SK-N-SH (cell line): ENCODE data around the gene SH3RF1. TPM values are rescaled to one million over a fixed set of nuclear protein-coding genes. Genes with fewer than 3 reads are reported as not detected.

Source experiments
- CTCF ChIA-PET: fragments of 300-600, 350-600 bp; formaldehyde crosslinking; extraction: SDS; loops from one replicate; lab custom pipeline; 2021; lab: Yijun Ruan, JAX
- POLR2A ChIA-PET: fragments of 350-600 bp; sonication (Branson Sonifier 250); formaldehyde crosslinking; extraction: SDS; loops from one replicate; lab custom pipeline; 2020; ENCODE audit warnings: antibody characterized with exemption, inconsistent platforms; lab: Yijun Ruan, JAX
- DNase-seq: peaks from one replicate; pipeline ENCODE4 v3.0.0; 2012
- H2AFZ ChIP-seq: fragments of 200-600 bp; sonication (generic); 2 replicates; pipeline ENCODE4 v1.8.1; 2016; ENCODE audit warnings: antibody characterized with exemption, mild to moderate bottlenecking, low read depth
- H3F3A ChIP-seq: fragments of 200-600 bp; sonication (generic); replicated peaks from 2 replicates; pipeline ENCODE3; 2016; ENCODE audit warnings: antibody characterized with exemption, mild to moderate bottlenecking; ENCODE audit not compliant: insufficient read depth
- H3K27ac ChIP-seq, 2 experiments: fragments of 200-500 bp in 1 of 2; fragments of 200-600 bp in 1 of 2; sonication (Bioruptor generic) in 1 of 2; sonication (generic), shearing (Covaris generic) in 1 of 2; 2 replicates each; pipeline versions ENCODE4 v1.5.1 to v1.6.1; 2014 to 2016; ENCODE audit warnings: low read depth in 2 of 2, inconsistent platforms in 1 of 2, low read length in 1 of 2, mild to moderate bottlenecking in 1 of 2, mixed read lengths in 1 of 2
- H3K27me3 ChIP-seq: fragments of 200-600 bp; sonication (generic), shearing (Covaris generic); 2 replicates; pipeline ENCODE4 v1.6.1; 2016; ENCODE audit warnings: mixed run types; ENCODE audit not compliant: insufficient read depth
- H3K36me3 ChIP-seq, 2 experiments: fragments of 200-500 bp in 1 of 2; fragments of 200-600 bp in 1 of 2; sonication (Bioruptor generic) in 1 of 2; sonication (generic) in 1 of 2; replicated peaks in 1 of 2; 2 replicates each; pipeline versions ENCODE3 to v1.5.1; 2014 to 2016; ENCODE audit warnings: low read length in 1 of 2, mild to moderate bottlenecking in 1 of 2; ENCODE audit not compliant: insufficient read depth in 2 of 2, control insufficient read depth in 1 of 2
- H3K4me1 ChIP-seq, 2 experiments: fragments of 200-500 bp in 1 of 2; fragments of 200-600 bp in 1 of 2; sonication (Bioruptor generic) in 1 of 2; sonication (generic), shearing (Covaris generic) in 1 of 2; 2 replicates each; pipeline versions ENCODE4 v1.5.1 to v1.6.1; 2014 to 2016; ENCODE audit warnings: low read depth in 1 of 2, low read length in 1 of 2, mixed run types in 1 of 2; ENCODE audit not compliant: insufficient read depth in 2 of 2, control insufficient read depth in 1 of 2
- H3K4me2 ChIP-seq: fragments of 200-600 bp; sonication (generic), shearing (Covaris generic); 2 replicates; pipeline ENCODE4 v1.6.1; 2017; ENCODE audit warnings: mixed run types
- H3K4me3 ChIP-seq, 2 experiments: fragments of 200-500 bp in 1 of 2; fragments of 200-600 bp in 1 of 2; sonication (Bioruptor generic) in 1 of 2; sonication (generic), shearing (Covaris generic) in 1 of 2; 2 replicates each; pipeline versions ENCODE4 v1.5.1 to v1.8.1; 2014 to 2016; ENCODE audit warnings: low read depth in 2 of 2, inconsistent platforms in 1 of 2, low read length in 1 of 2, mild to moderate bottlenecking in 1 of 2, mixed read lengths in 1 of 2, moderate library complexity in 1 of 2
- H3K79me2 ChIP-seq: fragments of 200-600 bp; sonication (generic); 2 replicates; pipeline ENCODE4 v1.8.1; 2017; ENCODE audit warnings: mild to moderate bottlenecking; ENCODE audit not compliant: insufficient read depth
- H3K9ac ChIP-seq: fragments of 200-600 bp; sonication (generic); 2 replicates; pipeline ENCODE4 v1.6.1; 2017; ENCODE audit warnings: mixed run types
- H3K9me2 ChIP-seq: fragments of 200-600 bp; sonication (generic); 2 replicates; pipeline ENCODE4 v1.6.1; 2017; ENCODE audit warnings: mixed run types
- H3K9me3 ChIP-seq: fragments of 200-600 bp; sonication (generic); 2 replicates; pipeline ENCODE4 v1.6.1; 2017; ENCODE audit warnings: mixed run types, mild to moderate bottlenecking, moderate library complexity
- H4K20me1 ChIP-seq: fragments of 200-600 bp; sonication (generic); 2 replicates; pipeline ENCODE4 v1.6.1; 2017; ENCODE audit warnings: mild to moderate bottlenecking, mixed run types; ENCODE audit not compliant: insufficient read depth
- ELF1 ChIP-seq: IDR thresholded peaks from 2 replicates; pipeline ENCODE4 v1.4.0; 2012
- EP300 ChIP-seq, 2 experiments: IDR thresholded peaks; 2 replicates each; pipeline versions ENCODE4 v1.4.0 to v1.6.1; 2012; ENCODE audit warnings: borderline replicate concordance in 1 of 2, low read depth in 1 of 2, low read length in 1 of 2
- EZH2phosphoT487 ChIP-seq: fragments of 200-600 bp; sonication (generic); IDR thresholded peaks from 2 replicates; pipeline ENCODE4 v1.6.1; 2017; ENCODE audit warnings: low read depth, mixed run types, mild to moderate bottlenecking, antibody characterized with exemption, moderate library complexity, borderline replicate concordance
- JUND ChIP-seq: IDR thresholded peaks from 2 replicates; pipeline ENCODE4 v1.4.0; 2012
- MEF2A ChIP-seq: IDR thresholded peaks from 2 replicates; pipeline ENCODE4 v1.4.0; 2012; ENCODE audit warnings: low read depth, borderline replicate concordance
- NFIC ChIP-seq: IDR thresholded peaks from 2 replicates; pipeline ENCODE4 v1.4.0; 2012; ENCODE audit warnings: borderline replicate concordance
- POLR2AphosphoS5 ChIP-seq: IDR thresholded peaks from 2 replicates; pipeline ENCODE4 v1.6.1; 2012; ENCODE audit warnings: low read depth, low read length
- RCOR1 ChIP-seq: fragments of 150-350 bp; IDR thresholded peaks from 2 replicates; pipeline ENCODE4 v1.6.1; 2017; ENCODE audit warnings: antibody characterized with exemption, low read length
- RFX5 ChIP-seq: IDR thresholded peaks from 2 replicates; pipeline ENCODE4 v1.6.1; 2012; ENCODE audit warnings: mild to moderate bottlenecking, improper control_type of control experiment, low read length
- TAF1 ChIP-seq: IDR thresholded peaks from 2 replicates; pipeline ENCODE4 v1.6.1; 2012; ENCODE audit warnings: low read depth, mild to moderate bottlenecking, low read length, moderate library complexity, borderline replicate concordance
- TCF12 ChIP-seq: IDR thresholded peaks from 2 replicates; pipeline ENCODE4 v1.4.0; 2012
- TEAD4 ChIP-seq: IDR thresholded peaks from 2 replicates; pipeline ENCODE4 v1.4.0; 2012; ENCODE audit warnings: mild to moderate bottlenecking, borderline replicate concordance; ENCODE audit not compliant: insufficient read depth
- WGBS: methylation state at CpG from one replicate; pipeline ENCODE4 v1.1.6; 2017; ENCODE audit warnings: low lambda C conversion rate; 5-methylcytosine and 5-hydroxymethylcytosine counted together
- polyA plus RNA-seq, 3 experiments: library from polyadenylated mRNA; depleted of rRNA; stranded (reverse); fragments of >200 nt; gene quantifications; 2 replicates each; pipeline ENCODE4 v1.2.3, GENCODE V29; 2012
- TF ChIP-seq, protein P1 (sequence below): fragments of 150-350 bp; IDR thresholded peaks from 2 replicates; pipeline ENCODE4 v1.6.1; 2016; ENCODE audit warnings: mild to moderate bottlenecking, low read depth, low read length
- TF ChIP-seq, protein P2 (sequence below): IDR thresholded peaks from 2 replicates; pipeline ENCODE4 v1.4.0; 2012; ENCODE audit warnings: low read depth, borderline replicate concordance

SH3RF1 gene
- polyA plus RNA-seq, 1 of the 3 experiments (the other 2 are of a cell fraction) = 22.0 TPM

DNA sequence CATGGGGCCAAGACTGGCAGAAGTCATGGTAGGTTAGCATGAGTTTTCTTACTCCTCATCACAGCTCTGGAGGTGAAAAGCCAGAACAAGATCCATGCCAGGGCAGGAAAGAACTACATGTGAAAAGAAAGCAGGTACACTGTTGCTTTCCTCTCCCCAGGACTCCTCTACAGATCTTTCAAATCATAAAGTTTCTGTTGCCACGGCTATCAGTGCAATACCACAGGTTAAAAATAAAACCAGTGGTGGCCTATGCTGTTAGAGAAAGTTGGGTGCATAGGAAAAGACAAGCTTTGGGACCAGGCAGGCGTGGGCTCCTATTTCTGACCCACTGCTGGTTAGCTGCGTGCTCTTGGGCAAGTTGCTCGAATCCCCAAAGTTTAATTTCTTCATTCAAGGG is 81.4 kb downstream of the SH3RF1 start:
- Histone ChIP-seq H3K4me3 (no peak overlapping the region), H3K9me2 (no peaks in the 10 kb centered on the region), H3K36me3 (peaks cover 0 to 8% of the 10 kb centered on the region in 2 experiments), H3K4me2 (0 out of 2 replicates have a peak overlapping the region, but pooled peaks have one; percentile 10), H3K9ac (no peak overlapping the region), H2AFZ (no peak overlapping the region), H3K79me2 (peaks cover 98% of the 10 kb centered on the region), H3K4me1 (peaks cover under 1 to 6% of the 10 kb centered on the region in 2 experiments; a peak in 2 of 4 replicates), H3K9me3 (no peaks in the 10 kb centered on the region), H4K20me1 (peaks cover 77% of the 10 kb centered on the region), H3K27ac (no peak overlapping the region), H3F3A (peaks cover 8% of the 10 kb centered on the region), H3K27me3 (no peaks in the 10 kb centered on the region)
- TF ChIP-seq TCF12 (no peak), RFX5 (no peak), JUND (no peak), NFIC (no peak), EP300 (IDR thresholded peaks at IDR 0.05; ENCODE audit: borderline replicate concordance in 1 of 2, low read depth in 1 of 2, low read length in 1 of 2) (no peak), RCOR1 (no peak), EZH2phosphoT487 (no peak), MEF2A (no peak), TAF1 (no peak)
- TF ChIP-seq, protein P1, sequence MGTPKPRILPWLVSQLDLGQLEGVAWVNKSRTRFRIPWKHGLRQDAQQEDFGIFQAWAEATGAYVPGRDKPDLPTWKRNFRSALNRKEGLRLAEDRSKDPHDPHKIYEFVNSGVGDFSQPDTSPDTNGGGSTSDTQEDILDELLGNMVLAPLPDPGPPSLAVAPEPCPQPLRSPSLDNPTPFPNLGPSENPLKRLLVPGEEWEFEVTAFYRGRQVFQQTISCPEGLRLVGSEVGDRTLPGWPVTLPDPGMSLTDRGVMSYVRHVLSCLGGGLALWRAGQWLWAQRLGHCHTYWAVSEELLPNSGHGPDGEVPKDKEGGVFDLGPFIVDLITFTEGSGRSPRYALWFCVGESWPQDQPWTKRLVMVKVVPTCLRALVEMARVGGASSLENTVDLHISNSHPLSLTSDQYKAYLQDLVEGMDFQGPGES = no peak
- TF ChIP-seq, protein P2, sequence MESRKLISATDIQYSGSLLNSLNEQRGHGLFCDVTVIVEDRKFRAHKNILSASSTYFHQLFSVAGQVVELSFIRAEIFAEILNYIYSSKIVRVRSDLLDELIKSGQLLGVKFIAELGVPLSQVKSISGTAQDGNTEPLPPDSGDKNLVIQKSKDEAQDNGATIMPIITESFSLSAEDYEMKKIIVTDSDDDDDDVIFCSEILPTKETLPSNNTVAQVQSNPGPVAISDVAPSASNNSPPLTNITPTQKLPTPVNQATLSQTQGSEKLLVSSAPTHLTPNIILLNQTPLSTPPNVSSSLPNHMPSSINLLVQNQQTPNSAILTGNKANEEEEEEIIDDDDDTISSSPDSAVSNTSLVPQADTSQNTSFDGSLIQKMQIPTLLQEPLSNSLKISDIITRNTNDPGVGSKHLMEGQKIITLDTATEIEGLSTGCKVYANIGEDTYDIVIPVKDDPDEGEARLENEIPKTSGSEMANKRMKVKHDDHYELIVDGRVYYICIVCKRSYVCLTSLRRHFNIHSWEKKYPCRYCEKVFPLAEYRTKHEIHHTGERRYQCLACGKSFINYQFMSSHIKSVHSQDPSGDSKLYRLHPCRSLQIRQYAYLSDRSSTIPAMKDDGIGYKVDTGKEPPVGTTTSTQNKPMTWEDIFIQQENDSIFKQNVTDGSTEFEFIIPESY = no peak
- POLR2A ChIA-PET = no interaction called here
- CTCF ChIA-PET = no interaction called here
- DNase-seq = no peak
- WGBS = 91% methylated on average over 4 of the region's 4 CpGs

DNA sequence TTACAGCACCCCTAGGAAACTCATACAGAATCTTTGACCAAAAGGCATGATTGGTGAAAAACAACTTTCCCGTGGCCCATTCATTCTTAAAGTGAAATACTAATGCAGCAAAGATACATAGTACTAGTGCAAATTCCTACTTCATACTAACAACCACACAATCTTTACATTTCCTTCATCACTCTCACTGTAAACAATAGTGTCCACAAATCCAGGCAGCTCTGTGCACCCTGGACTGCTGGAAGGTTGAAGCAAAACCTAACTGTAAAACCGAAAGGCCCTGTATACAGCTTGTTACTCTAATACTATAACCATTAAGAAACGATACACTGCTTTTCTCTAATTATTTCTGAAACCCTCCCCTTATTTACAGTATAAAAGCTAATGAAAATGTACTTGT is 82.6 kb downstream of the SH3RF1 start:
- ChIA-PET CTCF (no interaction called here), POLR2A (no interaction called here)
- H3K4me1 ChIP-seq = peaks cover 3 to 6% of the 10 kb centered on the region in 2 experiments; a peak in 3 of 4 replicates
- H3F3A ChIP-seq = peaks cover 4% of the 10 kb centered on the region
- H3K9me3 ChIP-seq = no peaks in the 10 kb centered on the region
- TF ChIP-seq ELF1 (no peak), POLR2AphosphoS5 (no peak), TEAD4 (no peak)
- 84% methylated on average over 3 of the region's 3 CpGs for whole genome bisulfite sequencing
- peaks cover 0 to 12% of the 10 kb centered on the region in 2 experiments for H3K36me3 ChIP-seq
- H3K4me3 ChIP-seq = no peak overlapping the region
- H3K27ac ChIP-seq = no peak overlapping the region
- peaks cover 98% of the 10 kb centered on the region for H3K79me2 ChIP-seq
- H3K9me2 ChIP-seq = no peaks in the 10 kb centered on the region
- peaks cover 89% of the 10 kb centered on the region for H4K20me1 ChIP-seq
- H3K4me2 ChIP-seq = no peak overlapping the region
- H3K9ac ChIP-seq = no peak overlapping the region
- no peak overlapping the region for H2AFZ ChIP-seq
- no peaks in the 10 kb centered on the region for H3K27me3 ChIP-seq
- DNase-seq = no peak
